Tibial nerve (tissue), 4 donors: Measurements from ENCODE around the gene TRAPPC2. TPM values are rescaled to one million over a fixed set of nuclear protein-coding genes. Genes with fewer than 3 reads are reported as not detected.

Experiments used
- DNase-seq, 2 donors: peaks; one replicate each; pipeline ENCODE4 v3.0.0-alpha.2; 2019; ENCODE audit warnings: low spot score in 2 of 2
- H3K27ac ChIP-seq, 4 donors: fragments of 200-600 bp; sonication (generic) in 3 of 4; one replicate each; pipeline ENCODE4 v1.5.1; 2017 to 2019; ENCODE audit warnings: mild to moderate bottlenecking in 1 of 4
- H3K27me3 ChIP-seq, 2 donors: fragments of 200-600 bp; sonication (generic) in 1 of 2; one replicate each; pipeline versions ENCODE4 v1.5.1 to v1.6.0; 2017 to 2019
- H3K36me3 ChIP-seq, 3 donors: fragments of 200-600 bp; sonication (generic); one replicate each; pipeline ENCODE4 v1.5.1; 2018 to 2019
- H3K4me1 ChIP-seq, 4 donors: fragments of 200-600 bp; sonication (generic) in 3 of 4; one replicate each; pipeline ENCODE4 v1.5.1; 2017 to 2019
- H3K4me3 ChIP-seq, 4 donors: fragments of 200-600 bp; sonication (generic) in 3 of 4; one replicate each; pipeline ENCODE4 v1.5.1; 2017 to 2019; ENCODE audit warnings: mild to moderate bottlenecking in 1 of 4, moderate library complexity in 1 of 4
- H3K9me3 ChIP-seq, 4 donors: fragments of 200-600 bp; sonication (generic) in 3 of 4; one replicate each; pipeline ENCODE4 v1.5.1; 2017 to 2019
- EP300 ChIP-seq, 2 donors: sonication (generic); formaldehyde crosslinking; IDR thresholded peaks; one replicate each; pipeline ENCODE4 v1.6.1; 2017; ENCODE audit warnings: antibody characterized with exemption in 2 of 2, mild to moderate bottlenecking in 1 of 2
- POLR2A ChIP-seq, 2 donors: fragments of 450-650 bp; IDR thresholded peaks; one replicate each; pipeline ENCODE4 v1.6.1; 2017; ENCODE audit warnings: antibody characterized with exemption in 2 of 2, mild to moderate bottlenecking in 2 of 2, moderate library complexity in 2 of 2
- WGBS, 2 donors: methylation state at CpG; one replicate each; pipeline ENCODE4 v1.1.5; 2018; 5-methylcytosine and 5-hydroxymethylcytosine counted together
- total RNA-seq, 4 donors: library from RNA; depleted of rRNA; stranded (reverse); fragments of >200 nt; gene quantifications; one replicate each; pipeline ENCODE4 v1.1.0, GENCODE V29; 2016
- TF ChIP-seq, protein P1 (sequence below), 5 experiments: fragments of 200-600 bp in 3 of 5; fragments of 450-650 bp in 2 of 5; sonication (generic) in 3 of 5; IDR thresholded peaks; one replicate each; pipeline ENCODE4 v1.5.1; 2016 to 2019; ENCODE audit warnings: antibody characterized with exemption in 5 of 5, mild to moderate bottlenecking in 3 of 5, moderate library complexity in 2 of 5

The TRAPPC2 gene
- total RNA-seq, 4 donors from 2014 or later: 9.0 to 13.8 (median 11.6) TPM

DNA sequence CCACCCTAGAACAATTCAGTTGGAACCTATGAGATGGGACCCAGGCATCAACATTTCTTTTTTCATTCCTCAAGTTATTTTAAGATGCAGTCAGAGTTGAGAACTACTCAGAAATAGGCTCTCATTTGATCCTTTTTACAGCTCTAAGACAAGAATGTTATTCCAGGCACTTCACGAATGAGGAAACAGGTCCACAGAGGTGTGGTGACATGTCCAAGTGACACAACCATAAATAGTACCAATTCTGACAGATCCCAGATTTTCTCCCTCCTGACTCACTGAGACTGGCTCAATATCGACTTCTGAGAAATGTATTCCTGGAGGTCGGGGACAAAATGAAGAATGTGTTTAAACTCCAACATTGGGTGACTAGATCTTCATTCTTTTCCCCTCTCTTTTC is 70.4 kb downstream of the TRAPPC2 start:
- H3K36me3 ChIP-seq: no peaks in the 10 kb centered on the region
- no peaks in the 10 kb centered on the region for H3K9me3 ChIP-seq
- H3K4me1 ChIP-seq: peaks cover 0 to 20% (median 4%) of the 10 kb centered on the region in 4 donors
- H3K27ac ChIP-seq: peak overlapping the region in 2 of 4 donors; percentile 18 to 50
- no peak for TF ChIP-seq POLR2A (IDR thresholded peaks at IDR 0.05)
- TF ChIP-seq EP300 (IDR thresholded peaks at IDR 0.05): no peak
- TF ChIP-seq, protein P1, sequence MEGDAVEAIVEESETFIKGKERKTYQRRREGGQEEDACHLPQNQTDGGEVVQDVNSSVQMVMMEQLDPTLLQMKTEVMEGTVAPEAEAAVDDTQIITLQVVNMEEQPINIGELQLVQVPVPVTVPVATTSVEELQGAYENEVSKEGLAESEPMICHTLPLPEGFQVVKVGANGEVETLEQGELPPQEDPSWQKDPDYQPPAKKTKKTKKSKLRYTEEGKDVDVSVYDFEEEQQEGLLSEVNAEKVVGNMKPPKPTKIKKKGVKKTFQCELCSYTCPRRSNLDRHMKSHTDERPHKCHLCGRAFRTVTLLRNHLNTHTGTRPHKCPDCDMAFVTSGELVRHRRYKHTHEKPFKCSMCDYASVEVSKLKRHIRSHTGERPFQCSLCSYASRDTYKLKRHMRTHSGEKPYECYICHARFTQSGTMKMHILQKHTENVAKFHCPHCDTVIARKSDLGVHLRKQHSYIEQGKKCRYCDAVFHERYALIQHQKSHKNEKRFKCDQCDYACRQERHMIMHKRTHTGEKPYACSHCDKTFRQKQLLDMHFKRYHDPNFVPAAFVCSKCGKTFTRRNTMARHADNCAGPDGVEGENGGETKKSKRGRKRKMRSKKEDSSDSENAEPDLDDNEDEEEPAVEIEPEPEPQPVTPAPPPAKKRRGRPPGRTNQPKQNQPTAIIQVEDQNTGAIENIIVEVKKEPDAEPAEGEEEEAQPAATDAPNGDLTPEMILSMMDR (IDR thresholded peaks at IDR 0.05): no peak
- DNase-seq: no peak
- no peak overlapping the region for H3K4me3 ChIP-seq
- no peaks in the 10 kb centered on the region for H3K27me3 ChIP-seq
- WGBS, 2 donors: 90 to 91% methylated on average over 3 of the region's 3 CpGs

DNA sequence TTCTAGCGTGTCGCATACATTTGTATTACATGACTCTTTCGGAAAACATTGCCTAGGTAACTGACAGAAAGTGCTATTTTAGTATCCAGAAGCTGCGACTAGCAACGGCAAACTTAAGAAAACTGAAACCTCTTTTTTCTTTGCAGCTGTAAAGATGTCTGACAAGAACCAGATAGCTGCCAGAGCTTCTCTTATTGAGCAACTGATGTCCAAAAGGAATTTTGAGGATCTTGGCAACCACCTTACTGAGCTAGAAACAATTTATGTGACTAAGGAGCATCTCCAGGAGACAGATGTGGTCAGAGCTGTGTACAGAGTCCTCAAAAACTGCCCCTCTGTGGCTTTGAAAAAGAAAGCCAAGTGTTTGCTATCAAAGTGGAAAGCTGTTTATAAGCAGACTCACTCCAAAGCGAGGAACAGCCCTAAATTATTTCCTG is 72.0 kb downstream of the TRAPPC2 start:
- no peaks in the 10 kb centered on the region for H3K9me3 ChIP-seq
- no peaks in the 10 kb centered on the region for H3K36me3 ChIP-seq
- no peaks in the 10 kb centered on the region for H3K27me3 ChIP-seq
- TF ChIP-seq, protein P1 (IDR thresholded peaks at IDR 0.05): no peak
- TF ChIP-seq EP300 (IDR thresholded peaks at IDR 0.05): peak in 1 of 2 donors; percentile 49
- no peak for TF ChIP-seq POLR2A (IDR thresholded peaks at IDR 0.05)
- DNase-seq: peak in 1 of 2 donors; percentile 11
- peak overlapping the region in 2 of 4 donors; percentile 9 to 27 for H3K4me3 ChIP-seq
- peak overlapping the region in 2 of 4 donors; percentile 13 to 61 for H3K27ac ChIP-seq
- H3K4me1 ChIP-seq: peaks cover 0 to 13% (median 3%) of the 10 kb centered on the region in 4 donors
- WGBS, 2 donors: 54 to 73% methylated on average over 6 of the region's 6 CpGs

Other genes with a start within 250 kb of the TRAPPC2 start
- not detected for gene EGFL6, start 165.0 kb downstream of the TRAPPC2 start, total RNA-seq
- gene TCEANC, start 81.5 kb downstream of the TRAPPC2 start, total RNA-seq: 1 to 10 TPM; 2.9 to 6.1 (median 5.0) TPM
- gene RAB9A, start 45.5 kb downstream of the TRAPPC2 start, total RNA-seq: 10 to 100 TPM; 20.1 to 69.5 (median 24.9) TPM
- gene OFD1, start 128 bp upstream of the TRAPPC2 start, total RNA-seq: 10 to 100 TPM; 14.7 to 38.1 (median 31.3) TPM
- 100 to 1,000 TPM; 199 to 408 (median 299) TPM for gene GPM6B, start 82.5 kb upstream of the TRAPPC2 start, total RNA-seq